Occipital lobe (tissue), 3 donors: Measurements from ENCODE around the gene COA8. TPM values are rescaled to one million over a fixed set of nuclear protein-coding genes. Genes with fewer than 3 reads are reported as not detected.
A peak's percentile ranks its signal among the peaks of the same experiment; 100 is the strongest.

Experiments used
- DNase-seq: peaks from one replicate; lab custom pipeline; 2025; lab: John Stamatoyannopoulos, UW
- small RNA-seq: library from RNA; depleted of rRNA; stranded (forward); fragments of <200 nt; gene quantifications from one replicate; pipeline ENCODE3, GENCODE V24; 2014
- total RNA-seq: library from RNA; depleted of rRNA; stranded (reverse); fragments of >200 nt; gene quantifications from one replicate; pipeline ENCODE4 v1.2.3, GENCODE V29; 2014

COA8 gene
- total RNA-seq, 1 donor from 2014 or later, result 27.5 TPM

- no peak for DNase-seq
Observed at GRCh38 chr14:103621860-103622259, 59.1 kb downstream of the COA8 start.

DNA sequence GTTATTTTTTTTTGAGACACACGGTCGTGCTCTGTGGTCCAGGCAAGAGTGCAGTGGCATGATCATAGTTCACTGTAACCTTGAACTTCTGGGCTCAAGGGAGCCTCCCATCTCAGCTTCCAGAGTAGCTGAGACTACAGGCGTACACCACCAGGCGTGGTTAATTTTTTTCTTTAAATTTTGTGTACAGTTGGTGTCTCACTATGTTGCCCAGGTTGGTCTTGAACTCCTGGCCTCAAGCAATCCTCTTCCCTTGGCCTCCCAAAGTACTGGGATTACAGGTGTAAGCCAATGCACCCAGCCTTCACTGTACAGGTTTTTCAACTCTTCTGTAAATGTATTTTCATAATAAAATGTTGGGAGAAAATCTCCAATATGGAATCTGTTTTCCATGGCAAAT lies 60.5 kb downstream of the COA8 start:
- DNase-seq, result no peak

- DNase-seq, result no peak
Observed at GRCh38 chr14:103623883-103624482, 61.2 kb downstream of the COA8 start.

GRCh38 chr14:103624860-103625259 lies 62.1 kb downstream of the COA8 start:
- no peak for DNase-seq

DNA sequence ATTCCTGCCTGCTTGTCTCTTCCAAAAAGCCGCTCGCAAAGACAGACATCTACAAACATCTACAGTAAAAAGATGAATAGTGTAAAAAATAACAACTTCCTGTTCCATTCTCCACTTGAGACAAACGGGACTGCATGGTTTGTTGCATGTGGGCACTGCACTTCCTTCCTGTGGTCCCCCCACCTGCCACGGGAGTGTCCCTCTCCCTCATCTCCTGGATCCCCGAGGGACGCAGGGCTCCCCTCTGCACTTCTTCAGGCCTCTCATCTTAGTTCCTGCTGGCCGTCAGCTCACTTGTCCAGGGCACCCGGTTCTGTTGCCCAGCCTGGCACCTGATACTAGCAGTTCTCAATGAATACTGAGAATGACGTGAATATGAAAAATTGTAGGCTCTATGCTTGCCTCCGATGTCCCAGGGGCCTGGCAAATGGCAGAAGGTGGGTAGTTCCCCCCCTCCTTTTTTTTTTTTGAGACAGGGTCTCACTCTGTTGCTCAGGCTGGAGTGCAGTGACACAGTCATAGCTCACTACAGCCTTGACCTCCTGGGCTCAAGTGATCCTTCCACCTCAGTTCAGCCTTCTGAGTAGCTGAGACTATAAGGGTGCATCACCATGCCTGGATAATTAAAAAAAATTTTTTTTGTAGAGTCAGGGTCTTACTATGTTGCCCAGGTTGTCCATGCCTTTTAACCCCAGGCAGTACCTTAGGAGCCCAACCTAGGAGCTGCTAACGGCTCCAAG lies 62.8 kb downstream of the COA8 start:
- DNase-seq, result no peak

DNA sequence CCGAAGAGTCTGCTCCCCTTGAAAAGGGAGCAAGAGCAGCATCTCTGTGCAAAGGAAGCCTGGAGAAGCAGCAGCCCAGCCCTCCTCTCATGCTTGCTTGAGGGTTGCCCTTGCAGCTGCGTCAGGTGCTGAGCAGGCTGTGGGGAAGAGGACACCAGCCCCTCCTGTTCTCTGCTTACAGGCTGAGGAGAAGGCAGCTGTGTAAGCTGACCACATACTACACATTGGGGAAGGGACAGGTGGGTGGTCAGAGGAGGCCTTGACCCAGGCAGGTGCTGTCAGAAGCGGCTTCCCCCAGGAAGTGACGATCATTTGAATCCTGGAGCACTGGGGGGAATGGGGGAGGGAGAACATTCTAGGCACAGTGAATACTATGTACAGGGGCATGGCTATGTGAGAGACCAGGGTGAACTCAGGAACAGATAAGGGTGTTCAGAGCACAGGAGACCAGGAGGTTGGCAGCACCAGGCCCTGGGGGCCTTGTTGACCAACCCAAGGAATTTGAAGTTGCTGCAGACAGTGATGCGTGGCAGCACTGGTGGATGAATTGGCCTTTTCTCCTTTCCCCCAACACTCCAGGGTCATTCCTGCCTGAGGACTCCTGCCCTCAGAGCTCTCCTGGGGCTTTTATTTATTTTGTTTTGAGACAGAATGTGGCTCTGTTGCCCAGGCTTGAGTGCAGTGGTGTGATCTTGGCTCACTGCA lies 63.5 kb downstream of the COA8 start:
- no peak for DNase-seq

GRCh38 chr14:103627073-103628025 lies 64.6 kb downstream of the COA8 start:
- DNase-seq, result no peak

DNA sequence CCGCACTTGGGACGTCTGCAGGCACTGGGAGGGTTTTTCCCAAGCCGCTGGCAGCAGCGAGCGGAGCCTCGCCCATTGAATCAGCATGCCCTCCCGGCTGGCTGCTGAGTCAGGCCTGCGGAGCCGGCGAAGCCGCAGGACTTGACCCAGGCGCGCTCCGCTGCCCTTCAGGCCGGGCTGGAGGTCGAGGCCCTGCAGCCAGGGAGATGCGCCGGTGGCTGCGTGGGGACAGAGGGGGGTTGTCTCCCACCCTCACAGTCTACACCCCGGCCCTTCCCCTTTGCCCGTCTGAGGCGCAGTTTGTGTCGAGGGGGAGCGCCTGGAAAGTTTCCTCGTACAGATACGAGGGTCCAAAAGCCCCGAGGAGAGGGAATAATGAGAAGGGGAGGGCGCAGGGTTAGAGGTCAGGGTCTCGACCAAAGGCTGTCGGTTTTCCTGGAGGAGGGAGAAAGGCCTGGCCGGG lies 65.5 kb downstream of the COA8 start:
- DNase-seq, result no peak

DNA sequence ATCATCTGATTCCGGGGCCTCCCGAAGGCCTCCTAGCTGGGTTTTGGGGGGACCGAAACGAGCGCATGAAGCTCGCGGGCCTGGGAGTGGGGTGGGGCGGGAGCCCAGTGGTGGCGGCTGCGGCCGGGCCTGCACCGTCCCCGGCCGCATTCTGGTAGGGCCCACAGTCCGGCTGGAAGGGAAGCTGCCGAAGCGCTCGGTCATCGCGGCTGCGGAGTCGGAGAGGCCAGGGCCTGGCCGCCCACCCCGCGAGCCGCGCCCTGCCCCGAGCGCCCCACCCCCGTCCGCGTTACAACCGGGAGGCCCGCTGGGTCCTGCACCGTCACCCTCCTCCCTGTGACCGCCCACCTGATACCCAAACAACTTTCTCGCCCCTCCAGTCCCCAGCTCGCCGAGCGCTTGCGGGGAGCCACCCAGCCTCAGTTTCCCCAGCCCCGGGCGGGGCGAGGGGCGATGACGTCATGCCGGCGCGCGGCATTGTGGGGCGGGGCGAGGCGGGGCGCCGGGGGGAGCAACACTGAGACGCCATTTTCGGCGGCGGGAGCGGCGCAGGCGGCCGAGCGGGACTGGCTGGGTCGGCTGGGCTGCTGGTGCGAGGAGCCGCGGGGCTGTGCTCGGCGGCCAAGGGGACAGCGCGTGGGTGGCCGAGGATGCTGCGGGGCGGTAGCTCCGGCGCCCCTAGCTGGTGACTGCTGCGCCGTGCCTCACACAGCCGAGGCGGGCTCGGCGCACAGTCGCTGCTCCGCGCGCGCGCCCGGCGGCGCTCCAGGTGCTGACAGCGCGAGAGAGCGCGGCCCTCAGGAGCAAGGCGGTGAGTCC lies 66.1 kb downstream of the COA8 start, which contains the start of gene KLC1:
KLC1 (plus strand) TSS at position 528 of the 819 bp plus-strand sequence. CDS start 25,354 bp downstream, outside the sequence.
- peak; percentile 79 for DNase-seq

DNA sequence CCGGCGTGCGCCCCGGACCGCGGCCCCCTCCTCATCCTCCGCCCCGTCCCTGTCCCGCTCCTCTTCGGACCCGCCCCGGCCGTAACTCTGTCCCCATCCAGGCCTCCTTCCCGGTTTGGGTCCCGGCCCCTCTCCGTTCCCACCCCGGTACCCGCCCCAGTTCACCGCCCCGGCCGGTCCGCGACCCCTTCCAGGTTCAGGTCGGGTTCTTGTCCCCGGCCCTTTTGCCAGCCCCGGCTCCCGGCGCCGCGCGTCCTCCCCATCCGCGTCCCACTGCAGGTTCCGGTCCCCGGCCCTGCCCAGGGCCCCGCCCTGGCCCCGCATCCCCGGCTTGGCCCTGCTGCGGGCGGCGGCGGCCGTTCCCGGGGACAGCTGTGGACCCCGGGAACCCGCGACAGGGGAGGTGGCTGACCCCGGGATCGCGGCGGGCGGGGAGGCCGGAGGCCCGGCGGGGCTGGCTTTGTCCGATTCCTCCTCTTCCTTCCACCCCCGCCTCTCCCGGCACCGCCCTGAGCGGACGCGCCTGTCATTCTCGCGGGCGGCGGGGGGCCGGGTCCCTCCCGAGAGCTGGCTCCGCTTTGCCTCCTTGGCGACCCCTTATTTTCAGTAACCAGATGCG lies 66.9 kb downstream of the COA8 start:
- no peak for DNase-seq

DNA sequence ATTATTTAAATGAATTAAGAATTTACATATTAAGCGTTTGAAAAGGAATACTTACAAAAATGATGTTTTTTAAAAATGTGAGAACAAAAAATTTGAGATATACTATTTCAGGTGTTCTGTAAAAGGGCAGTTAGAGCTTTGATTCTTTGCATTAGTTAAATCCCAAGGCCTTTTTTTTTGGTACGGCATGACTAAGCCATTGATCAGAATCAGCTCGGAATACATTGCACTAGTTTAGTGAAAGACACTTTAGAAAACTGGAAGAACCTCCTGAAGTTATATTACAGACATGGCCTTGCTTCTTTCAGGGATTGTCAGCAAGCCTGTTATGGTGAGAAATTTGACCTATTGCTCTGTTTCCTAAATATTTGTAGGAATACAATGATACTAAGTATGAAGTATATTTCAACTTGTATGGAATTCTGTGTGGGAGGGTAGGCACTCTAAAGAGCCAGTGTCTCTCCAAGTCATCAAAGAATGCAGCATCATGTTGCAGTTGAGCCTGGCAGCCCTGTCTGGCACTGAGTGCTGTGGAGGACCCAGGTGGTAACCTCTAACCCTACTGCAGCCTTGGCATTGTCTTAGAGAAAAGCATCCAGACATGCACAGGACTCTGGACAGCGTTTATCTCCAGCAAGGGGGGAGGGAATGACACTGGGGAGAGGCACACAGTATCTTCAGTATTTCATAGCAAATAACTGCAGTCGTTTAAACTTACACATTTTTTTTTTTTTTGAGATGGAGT lies 67.8 kb downstream of the COA8 start:
- no peak for DNase-seq

DNA sequence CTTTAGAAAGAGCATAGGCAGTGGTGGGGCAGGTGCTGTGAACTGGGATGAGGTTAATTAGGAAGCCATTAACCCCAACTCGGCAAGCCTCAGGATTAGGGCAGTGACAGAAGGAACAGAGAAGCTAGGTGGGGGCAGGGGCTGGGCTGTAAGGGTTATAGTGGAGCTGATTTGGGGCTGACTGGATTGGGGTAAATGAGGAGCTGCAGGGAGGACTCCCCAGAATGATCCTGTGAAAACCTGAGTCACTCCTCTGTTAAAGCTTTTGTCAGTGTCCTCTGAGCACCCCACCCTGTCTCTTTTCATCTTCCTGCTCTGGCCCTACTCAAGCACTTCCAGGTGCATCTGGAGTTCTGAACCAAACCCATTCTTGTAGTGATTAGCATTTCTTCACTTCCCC lies 70.6 kb downstream of the COA8 start:
- DNase-seq, result no peak

GRCh38 chr14:103634156-103634555 lies 71.4 kb downstream of the COA8 start:
- no peak for DNase-seq

GRCh38 chr14:103638594-103638993 lies 75.8 kb downstream of the COA8 start:
- no peak for DNase-seq

Small RNAs within 50 kb of the gene (small RNA-seq; reads per million reads assigned to genes)
- gene RNU4-68P (not detected), gene RNU7-160P (not detected)

Other genes starting within 250 kb of the COA8 start
- 122 TPM for gene EIF5, start 228.7 kb upstream of the COA8 start, total RNA-seq
- gene MARK3, start 177.5 kb upstream of the COA8 start, total RNA-seq, result 146 TPM
- gene CKB, start 40.1 kb upstream of the COA8 start, total RNA-seq, result 278 TPM
- 5.9 TPM for gene TRMT61A, start 33.8 kb upstream of the COA8 start, total RNA-seq
- 46.6 TPM for gene BAG5, start 303 bp upstream of the COA8 start, total RNA-seq
- 355 TPM for gene KLC1, start 66.3 kb downstream of the COA8 start, total RNA-seq
- gene XRCC3, start 152.5 kb downstream of the COA8 start, total RNA-seq, result 7.0 TPM
- 37.7 TPM for gene ZFYVE21, start 152.8 kb downstream of the COA8 start, total RNA-seq